Non-pigmented ciliary epithelial cell (primary cell): ENCODE results near the gene GCDH.
"Not testable (repeated sequence)": the region's sequence is repeated elsewhere in the genome, so short reads cannot be mapped to it uniquely, and the experiment has no call there.

Source experiments
- DNase-seq: peaks from one replicate; pipeline ENCODE4 v3.0.0-alpha.2; 2010; ENCODE audit warnings: low read depth

GCDH gene

GRCh38 chr19:12872941-12873890 lies 17.7 kb upstream of the GCDH start:
- DNase-seq = no peak

GRCh38 chr19:12873891-12874745 lies 16.8 kb upstream of the GCDH start:
- no peak for DNase-seq

- DNase-seq = no peak
Observed at GRCh38 chr19:12875086-12875485, 15.9 kb upstream of the GCDH start.

- no peak for DNase-seq
Observed at GRCh38 chr19:12880551-12881171, 10.3 kb upstream of the GCDH start.

- peak; percentile 52 for DNase-seq
Observed at GRCh38 chr19:12881172-12881808, 9.7 kb upstream of the GCDH start, which contains the start of gene DNASE2. DNASE2 (minus strand) TSS chr19:12881449; CDS start chr19:12881375, 74 bp downstream.

GRCh38 chr19:12882589-12882988 lies 8.4 kb upstream of the GCDH start:
- DNase-seq = no peak

GRCh38 chr19:12884202-12884601 lies 6.8 kb upstream of the GCDH start:
- no peak for DNase-seq

- no peak for DNase-seq
Observed at GRCh38 chr19:12884627-12884925, 6.4 kb upstream of the GCDH start.

GRCh38 chr19:12884926-12885748 lies 5.8 kb upstream of the GCDH start:
- DNase-seq = no peak

GRCh38 chr19:12885749-12886650 lies 5.0 kb upstream of the GCDH start:
- no peak for DNase-seq

- DNase-seq = no peak
Observed at GRCh38 chr19:12886651-12886968, 4.3 kb upstream of the GCDH start.

- no peak for DNase-seq
Observed at GRCh38 chr19:12886969-12887747, 3.8 kb upstream of the GCDH start, which contains the start of gene KLF1. KLF1 (minus strand) TSS chr19:12887201; CDS start chr19:12887140, 61 bp downstream.

- no peak for DNase-seq
Observed at GRCh38 chr19:12888006-12888603, 2.9 kb upstream of the GCDH start.

- DNase-seq = not testable (repeated sequence)
Observed at GRCh38 chr19:12890299-12890786, 617 bp upstream of the GCDH start.

- DNase-seq = no peak
Observed at GRCh38 chr19:12891553-12892021, 627 bp downstream of the GCDH start.

- DNase-seq = no peak
Observed at GRCh38 chr19:12893582-12893981, 2.6 kb downstream of the GCDH start.

GRCh38 chr19:12896460-12896859 lies 5.5 kb downstream of the GCDH start:
- no peak for DNase-seq

GRCh38 chr19:12899891-12900518 lies 9.0 kb downstream of the GCDH start:
- no peak for DNase-seq
